ENCODE results near the gene RELA. TPM values are rescaled to one million over a fixed set of nuclear protein-coding genes. Genes with fewer than 3 reads are reported as not detected.

RELA gene
- total and polyA plus RNA-seq, 2 experiments from 2014 or later: 18.5 to 22.8 TPM

- ATAC-seq (no peak), DNase-seq (ENCODE audit: low spot score) (no peak)
- Histone ChIP-seq H3K27ac (ENCODE audit: low read depth) (no peak overlapping the region), H3K36me3 (ENCODE audit: insufficient read depth) (no peaks in the 10 kb centered on the region), H3K4me1 (ENCODE audit: insufficient read depth) (peaks cover 17% of the 10 kb centered on the region; the same call in 1 of the 2 replicates), H3K4me3 (peak overlapping the region; percentile 59; the same call in 1 of the 2 replicates), H3K9me2 (ENCODE audit: insufficient read depth) (no peaks in the 10 kb centered on the region), H3K27me3 (ENCODE audit: insufficient read depth) (no peaks in the 10 kb centered on the region), H3F3A (replicated peaks; ENCODE audit: low read depth) (peaks cover 17% of the 10 kb centered on the region), H3K79me2 (replicated peaks; ENCODE audit: insufficient read depth) (peaks cover 27% of the 10 kb centered on the region), H2AFZ (no peak overlapping the region), H3K4me2 (peak overlapping the region; percentile 81; the same call in 1 of the 2 replicates), H4K20me1 (replicated peaks; ENCODE audit: insufficient read depth) (peaks cover 13% of the 10 kb centered on the region)
- H3K27ac Mint-ChIP-seq: no peak overlapping the region
- TF ChIP-seq ZNF114 (CRISPR knock-in tag; IDR thresholded peaks at IDR 0.05) (no peak), CREB1 (CRISPR knock-in tag; IDR thresholded peaks at IDR 0.05; ENCODE audit: low read depth) (no peak)
- TF ChIP-seq, protein P1, sequence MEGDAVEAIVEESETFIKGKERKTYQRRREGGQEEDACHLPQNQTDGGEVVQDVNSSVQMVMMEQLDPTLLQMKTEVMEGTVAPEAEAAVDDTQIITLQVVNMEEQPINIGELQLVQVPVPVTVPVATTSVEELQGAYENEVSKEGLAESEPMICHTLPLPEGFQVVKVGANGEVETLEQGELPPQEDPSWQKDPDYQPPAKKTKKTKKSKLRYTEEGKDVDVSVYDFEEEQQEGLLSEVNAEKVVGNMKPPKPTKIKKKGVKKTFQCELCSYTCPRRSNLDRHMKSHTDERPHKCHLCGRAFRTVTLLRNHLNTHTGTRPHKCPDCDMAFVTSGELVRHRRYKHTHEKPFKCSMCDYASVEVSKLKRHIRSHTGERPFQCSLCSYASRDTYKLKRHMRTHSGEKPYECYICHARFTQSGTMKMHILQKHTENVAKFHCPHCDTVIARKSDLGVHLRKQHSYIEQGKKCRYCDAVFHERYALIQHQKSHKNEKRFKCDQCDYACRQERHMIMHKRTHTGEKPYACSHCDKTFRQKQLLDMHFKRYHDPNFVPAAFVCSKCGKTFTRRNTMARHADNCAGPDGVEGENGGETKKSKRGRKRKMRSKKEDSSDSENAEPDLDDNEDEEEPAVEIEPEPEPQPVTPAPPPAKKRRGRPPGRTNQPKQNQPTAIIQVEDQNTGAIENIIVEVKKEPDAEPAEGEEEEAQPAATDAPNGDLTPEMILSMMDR (conservative IDR thresholded peaks at IDR 0.05; ENCODE audit: low read depth in 2 of 2): no peak
- TF ChIP-seq, protein P2, sequence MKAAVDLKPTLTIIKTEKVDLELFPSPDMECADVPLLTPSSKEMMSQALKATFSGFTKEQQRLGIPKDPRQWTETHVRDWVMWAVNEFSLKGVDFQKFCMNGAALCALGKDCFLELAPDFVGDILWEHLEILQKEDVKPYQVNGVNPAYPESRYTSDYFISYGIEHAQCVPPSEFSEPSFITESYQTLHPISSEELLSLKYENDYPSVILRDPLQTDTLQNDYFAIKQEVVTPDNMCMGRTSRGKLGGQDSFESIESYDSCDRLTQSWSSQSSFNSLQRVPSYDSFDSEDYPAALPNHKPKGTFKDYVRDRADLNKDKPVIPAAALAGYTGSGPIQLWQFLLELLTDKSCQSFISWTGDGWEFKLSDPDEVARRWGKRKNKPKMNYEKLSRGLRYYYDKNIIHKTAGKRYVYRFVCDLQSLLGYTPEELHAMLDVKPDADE (IDR thresholded peaks at IDR 0.05): no peak
- peaks cover 18% of the 10 kb centered on the region for H3K4me1 Mint-ChIP-seq
- H3K27me3 Mint-ChIP-seq (ENCODE audit: insufficient read depth, low read depth, poor library complexity): peaks cover 24% of the 10 kb centered on the region
- peaks cover 13% of the 10 kb centered on the region; the same call in 2 of the 3 replicates for H3K36me3 Mint-ChIP-seq (ENCODE audit: low read depth)
- H3K9me3 Mint-ChIP-seq: no peaks in the 10 kb centered on the region; the same call in 2 of the 3 replicates
- peak overlapping the region; percentile 65 for H3K4me3 Mint-ChIP-seq
Observed at GRCh38 chr11:65612691-65613090, 50.0 kb downstream of the RELA start.

DNA sequence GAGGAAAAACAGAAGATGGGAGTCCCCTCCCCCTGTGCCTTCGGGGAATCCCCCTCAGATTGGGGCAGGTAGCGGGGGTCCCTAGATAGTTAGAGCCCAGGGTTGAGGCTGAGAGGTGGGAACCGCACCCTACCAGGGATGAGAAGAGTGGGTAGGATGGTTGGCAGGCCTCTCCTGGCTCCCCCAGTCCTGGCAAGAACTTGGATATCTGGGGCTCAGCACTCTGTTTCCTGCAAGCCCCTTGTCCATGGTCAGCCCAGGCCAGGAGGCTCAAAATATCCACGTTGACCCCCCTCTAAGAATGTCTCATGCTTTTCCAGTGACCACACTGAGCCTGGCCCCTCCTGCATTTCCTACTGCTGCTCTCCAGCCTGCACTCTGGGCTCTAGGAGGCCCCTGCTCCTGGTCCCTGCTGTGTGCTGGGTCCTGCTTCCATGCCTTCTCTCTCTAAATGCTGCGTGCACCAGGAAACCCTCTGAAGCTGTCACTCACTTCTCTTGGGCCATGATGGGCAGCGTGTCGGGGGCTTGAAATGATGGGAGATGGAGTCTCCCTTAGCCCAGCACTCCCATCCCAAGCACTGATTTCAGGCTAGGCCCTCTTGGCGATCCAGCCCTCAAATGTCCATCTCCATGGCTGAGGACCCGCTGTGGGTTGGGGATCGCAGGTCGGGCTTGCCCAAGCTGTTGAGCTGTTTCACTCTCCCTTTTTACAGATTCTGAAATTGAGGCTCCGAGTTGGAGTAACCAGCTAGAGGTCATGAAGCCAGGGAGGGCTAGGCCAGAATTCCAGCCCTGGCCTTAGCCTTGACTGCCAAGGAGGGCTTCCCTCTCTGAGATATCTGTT, 50.7 kb downstream of the RELA start:
- no peaks in the 10 kb centered on the region for H3K9me2 ChIP-seq (ENCODE audit: insufficient read depth)
- no peak for ATAC-seq
- H3K27ac ChIP-seq (ENCODE audit: low read depth): no peak overlapping the region
- no peaks in the 10 kb centered on the region; the same call in 2 of the 3 replicates for H3K9me3 Mint-ChIP-seq
- H3K4me2 ChIP-seq: peak overlapping the region; percentile 38; the same call in 1 of the 2 replicates
- H3K27me3 Mint-ChIP-seq (ENCODE audit: insufficient read depth, low read depth, poor library complexity): peaks cover 25% of the 10 kb centered on the region
- peaks cover 20% of the 10 kb centered on the region; the same call in 1 of the 2 replicates for H3K4me1 ChIP-seq (ENCODE audit: insufficient read depth)
- H3K79me2 ChIP-seq (replicated peaks; ENCODE audit: insufficient read depth): peaks cover 20% of the 10 kb centered on the region
- H3K4me3 ChIP-seq: peak overlapping the region; percentile 59; the same call in 1 of the 2 replicates
- no peaks in the 10 kb centered on the region for H3K27me3 ChIP-seq (ENCODE audit: insufficient read depth)
- peaks cover 21% of the 10 kb centered on the region for H3F3A ChIP-seq (replicated peaks; ENCODE audit: low read depth)
- no peak overlapping the region for H2AFZ ChIP-seq
- H3K27ac Mint-ChIP-seq: no peak overlapping the region; the same call in 1 of the 2 replicates
- no peaks in the 10 kb centered on the region for H3K36me3 ChIP-seq (ENCODE audit: insufficient read depth)
- H3K36me3 Mint-ChIP-seq (ENCODE audit: low read depth): peaks cover 13% of the 10 kb centered on the region; the same call in 2 of the 3 replicates
- peaks cover 8% of the 10 kb centered on the region for H4K20me1 ChIP-seq (replicated peaks; ENCODE audit: insufficient read depth)
- no peak for DNase-seq (ENCODE audit: low spot score)
- peak overlapping the region; percentile 65 for H3K4me3 Mint-ChIP-seq
- peaks cover 18% of the 10 kb centered on the region for H3K4me1 Mint-ChIP-seq
- TF ChIP-seq EZH2 (IDR thresholded peaks at IDR 0.05; ENCODE audit: low read depth, unreplicated experiment) (no peak), EZH2phosphoT487 (IDR thresholded peaks at IDR 0.05; ENCODE audit: unreplicated experiment) (no peak), JUNB (IDR thresholded peaks at IDR 0.05; ENCODE audit: unreplicated experiment) (no peak)
- TF ChIP-seq, protein P3, sequence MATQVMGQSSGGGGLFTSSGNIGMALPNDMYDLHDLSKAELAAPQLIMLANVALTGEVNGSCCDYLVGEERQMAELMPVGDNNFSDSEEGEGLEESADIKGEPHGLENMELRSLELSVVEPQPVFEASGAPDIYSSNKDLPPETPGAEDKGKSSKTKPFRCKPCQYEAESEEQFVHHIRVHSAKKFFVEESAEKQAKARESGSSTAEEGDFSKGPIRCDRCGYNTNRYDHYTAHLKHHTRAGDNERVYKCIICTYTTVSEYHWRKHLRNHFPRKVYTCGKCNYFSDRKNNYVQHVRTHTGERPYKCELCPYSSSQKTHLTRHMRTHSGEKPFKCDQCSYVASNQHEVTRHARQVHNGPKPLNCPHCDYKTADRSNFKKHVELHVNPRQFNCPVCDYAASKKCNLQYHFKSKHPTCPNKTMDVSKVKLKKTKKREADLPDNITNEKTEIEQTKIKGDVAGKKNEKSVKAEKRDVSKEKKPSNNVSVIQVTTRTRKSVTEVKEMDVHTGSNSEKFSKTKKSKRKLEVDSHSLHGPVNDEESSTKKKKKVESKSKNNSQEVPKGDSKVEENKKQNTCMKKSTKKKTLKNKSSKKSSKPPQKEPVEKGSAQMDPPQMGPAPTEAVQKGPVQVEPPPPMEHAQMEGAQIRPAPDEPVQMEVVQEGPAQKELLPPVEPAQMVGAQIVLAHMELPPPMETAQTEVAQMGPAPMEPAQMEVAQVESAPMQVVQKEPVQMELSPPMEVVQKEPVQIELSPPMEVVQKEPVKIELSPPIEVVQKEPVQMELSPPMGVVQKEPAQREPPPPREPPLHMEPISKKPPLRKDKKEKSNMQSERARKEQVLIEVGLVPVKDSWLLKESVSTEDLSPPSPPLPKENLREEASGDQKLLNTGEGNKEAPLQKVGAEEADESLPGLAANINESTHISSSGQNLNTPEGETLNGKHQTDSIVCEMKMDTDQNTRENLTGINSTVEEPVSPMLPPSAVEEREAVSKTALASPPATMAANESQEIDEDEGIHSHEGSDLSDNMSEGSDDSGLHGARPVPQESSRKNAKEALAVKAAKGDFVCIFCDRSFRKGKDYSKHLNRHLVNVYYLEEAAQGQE (IDR thresholded peaks at IDR 0.05; ENCODE audit: unreplicated experiment): no peak
- TF ChIP-seq, protein P2 (IDR thresholded peaks at IDR 0.05): no peak
- TF ChIP-seq, protein P1 (conservative IDR thresholded peaks at IDR 0.05; ENCODE audit: low read depth in 2 of 2): no peak
